Uterus (tissue), 4 donors: ENCODE results near the gene KLF15. TPM values are rescaled to one million over a fixed set of nuclear protein-coding genes. Genes with fewer than 3 reads are reported as not detected.

Experiments used
- DNase-seq, 2 donors: peaks; one replicate each; pipeline ENCODE4 v3.0.0-alpha.2; 2019 to 2020
- H3K27ac ChIP-seq, 2 donors: fragments of 200-600 bp; sonication (generic); 1 replicate in 1 of 2; 2 replicates in 1 of 2; pipeline ENCODE4 v1.5.1; 2016 to 2018
- H3K27me3 ChIP-seq, 2 donors: fragments of 200-600 bp; sonication (generic); one replicate each; pipeline ENCODE4 v1.5.1; 2018 to 2019; ENCODE audit warnings: control low read depth in 1 of 2
- H3K36me3 ChIP-seq, 2 donors: fragments of 200-600 bp; sonication (generic); one replicate each; pipeline ENCODE4 v1.5.1; 2019; ENCODE audit warnings: control low read depth in 1 of 2
- H3K4me1 ChIP-seq, 2 donors: fragments of 200-600 bp; sonication (generic); one replicate each; pipeline ENCODE4 v1.5.1; 2018 to 2019; ENCODE audit warnings: control low read depth in 1 of 2
- H3K4me3 ChIP-seq, 2 donors: fragments of 200-600 bp; sonication (generic); 1 replicate in 1 of 2; 2 replicates in 1 of 2; pipeline ENCODE4 v1.5.1; 2018 to 2019; ENCODE audit warnings: mild to moderate bottlenecking in 1 of 2
- H3K9me3 ChIP-seq, 2 donors: fragments of 200-600 bp; sonication (generic); one replicate each; pipeline ENCODE4 v1.5.1; 2019; ENCODE audit warnings: control low read depth in 1 of 2
- POLR2A ChIP-seq, 2 donors: fragments of 450-650 bp; IDR thresholded peaks; one replicate each; pipeline ENCODE4 v1.6.1; 2016; ENCODE audit warnings: antibody characterized with exemption in 2 of 2, mild to moderate bottlenecking in 1 of 2, moderate library complexity in 1 of 2
- intact Hi-C: fragments of 100-400 bp; cut with DNase I; formaldehyde crosslinking; loops from one replicate; pipeline ENCODE4 v1.15.1; 2023; ENCODE audit warnings: low total_unique reads
- total RNA-seq, 4 donors: library from RNA; depleted of rRNA in 3 of 4; stranded (reverse); fragments of >200 nt in 3 of 4; gene quantifications; one replicate each; pipeline versions ENCODE4 v1.1.0 to v1.2.4, GENCODE V29; 2014 to 2023
- TF ChIP-seq, protein P1 (sequence below), 4 experiments: fragments of 200-600 bp in 2 of 4; fragments of 450-650 bp in 2 of 4; sonication (generic) in 2 of 4; IDR thresholded peaks; one replicate each; pipeline ENCODE4 v1.5.1; 2016 to 2019; ENCODE audit warnings: antibody characterized with exemption in 4 of 4, mild to moderate bottlenecking in 2 of 4, moderate library complexity in 1 of 4
- donor health status: DM: yes; HTN: yes; CAD: no.

The KLF15 gene
- total RNA-seq, 4 donors from 2014 or later = 1.9 to 23.4 (median 18.2) TPM

DNA sequence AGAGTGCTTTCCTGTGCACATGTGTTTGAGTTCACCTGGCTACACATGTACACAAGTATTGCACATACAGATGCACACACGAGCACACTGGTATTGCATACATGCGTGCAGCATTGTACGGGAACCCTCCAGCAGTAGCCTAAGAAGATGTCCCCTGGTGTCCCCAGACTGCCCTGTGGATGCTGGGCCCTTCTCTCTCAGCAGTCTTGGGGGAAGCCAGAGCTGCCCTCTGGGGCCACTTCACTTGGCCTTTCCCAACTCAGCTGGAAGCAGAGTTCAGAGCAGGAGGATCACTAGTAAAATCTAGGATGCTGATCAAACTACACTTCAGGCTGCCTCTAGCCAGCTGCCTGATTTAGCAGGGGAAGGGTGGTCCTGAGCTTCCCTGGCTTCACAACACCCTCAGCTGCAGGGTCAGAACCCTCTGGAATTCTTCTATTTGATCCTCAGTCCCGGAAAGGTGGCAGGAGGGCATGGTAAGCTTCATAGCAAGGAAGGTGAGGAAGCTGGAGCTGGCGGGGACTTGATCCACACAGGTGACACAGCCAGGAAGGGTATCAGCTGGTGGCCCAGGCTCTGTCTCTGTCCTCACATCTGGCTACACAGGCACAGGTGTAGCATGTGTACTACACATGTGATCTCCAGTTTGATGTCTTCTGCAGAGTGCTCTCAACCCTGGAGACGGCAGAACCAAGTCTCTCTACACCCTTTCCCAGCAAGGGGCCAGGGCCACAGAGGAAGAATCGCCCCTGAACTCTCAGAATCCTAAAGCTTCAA, 36.5 kb downstream of the KLF15 start:
- DNase-seq = no peak
- no peaks in the 10 kb centered on the region for H3K4me1 ChIP-seq
- intact Hi-C loops = no loop called here
- TF ChIP-seq, protein P1, sequence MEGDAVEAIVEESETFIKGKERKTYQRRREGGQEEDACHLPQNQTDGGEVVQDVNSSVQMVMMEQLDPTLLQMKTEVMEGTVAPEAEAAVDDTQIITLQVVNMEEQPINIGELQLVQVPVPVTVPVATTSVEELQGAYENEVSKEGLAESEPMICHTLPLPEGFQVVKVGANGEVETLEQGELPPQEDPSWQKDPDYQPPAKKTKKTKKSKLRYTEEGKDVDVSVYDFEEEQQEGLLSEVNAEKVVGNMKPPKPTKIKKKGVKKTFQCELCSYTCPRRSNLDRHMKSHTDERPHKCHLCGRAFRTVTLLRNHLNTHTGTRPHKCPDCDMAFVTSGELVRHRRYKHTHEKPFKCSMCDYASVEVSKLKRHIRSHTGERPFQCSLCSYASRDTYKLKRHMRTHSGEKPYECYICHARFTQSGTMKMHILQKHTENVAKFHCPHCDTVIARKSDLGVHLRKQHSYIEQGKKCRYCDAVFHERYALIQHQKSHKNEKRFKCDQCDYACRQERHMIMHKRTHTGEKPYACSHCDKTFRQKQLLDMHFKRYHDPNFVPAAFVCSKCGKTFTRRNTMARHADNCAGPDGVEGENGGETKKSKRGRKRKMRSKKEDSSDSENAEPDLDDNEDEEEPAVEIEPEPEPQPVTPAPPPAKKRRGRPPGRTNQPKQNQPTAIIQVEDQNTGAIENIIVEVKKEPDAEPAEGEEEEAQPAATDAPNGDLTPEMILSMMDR (IDR thresholded peaks at IDR 0.05) = no peak
- TF ChIP-seq POLR2A (IDR thresholded peaks at IDR 0.05) = no peak
- H3K36me3 ChIP-seq = no peaks in the 10 kb centered on the region
- no peaks in the 10 kb centered on the region for H3K9me3 ChIP-seq
- H3K4me3 ChIP-seq = no peak overlapping the region
- no peaks in the 10 kb centered on the region for H3K27me3 ChIP-seq
- H3K27ac ChIP-seq = no peak overlapping the region

DNA sequence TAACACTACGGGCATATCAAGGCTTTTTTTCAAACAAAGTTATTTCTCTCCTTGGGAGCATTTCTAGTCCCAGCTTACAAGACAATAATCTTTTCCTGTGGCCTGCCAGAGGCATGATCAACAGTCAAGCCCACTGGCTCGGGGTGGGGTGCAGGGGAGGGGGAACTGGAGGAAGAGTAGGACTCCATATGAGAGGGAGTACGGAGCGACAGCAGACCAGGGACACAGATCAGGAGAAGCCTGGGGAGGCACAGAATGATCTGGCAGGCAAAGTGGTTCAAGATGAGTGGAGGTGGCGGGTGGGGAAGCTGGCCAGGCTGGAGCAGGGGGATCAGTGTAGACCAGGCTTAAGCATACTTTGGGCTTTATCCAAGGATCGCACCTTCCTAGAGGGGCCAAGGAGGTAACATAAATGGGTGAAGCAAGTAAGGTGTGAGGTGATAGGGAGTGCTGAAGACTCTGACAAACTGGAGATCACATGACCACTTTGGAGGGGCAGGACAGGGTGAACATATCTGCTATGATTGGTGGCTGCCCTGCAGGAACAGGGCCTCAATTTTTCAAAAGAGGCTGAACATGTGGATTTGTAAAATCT, 37.4 kb downstream of the KLF15 start:
- Histone ChIP-seq H3K27me3 (no peaks in the 10 kb centered on the region), H3K27ac (no peak overlapping the region), H3K9me3 (no peaks in the 10 kb centered on the region), H3K36me3 (no peaks in the 10 kb centered on the region), H3K4me3 (no peak overlapping the region), H3K4me1 (no peaks in the 10 kb centered on the region)
- no peak for DNase-seq
- intact Hi-C loops = no loop called here
- TF ChIP-seq, protein P1 (IDR thresholded peaks at IDR 0.05) = no peak
- TF ChIP-seq POLR2A (IDR thresholded peaks at IDR 0.05) = no peak

DNA sequence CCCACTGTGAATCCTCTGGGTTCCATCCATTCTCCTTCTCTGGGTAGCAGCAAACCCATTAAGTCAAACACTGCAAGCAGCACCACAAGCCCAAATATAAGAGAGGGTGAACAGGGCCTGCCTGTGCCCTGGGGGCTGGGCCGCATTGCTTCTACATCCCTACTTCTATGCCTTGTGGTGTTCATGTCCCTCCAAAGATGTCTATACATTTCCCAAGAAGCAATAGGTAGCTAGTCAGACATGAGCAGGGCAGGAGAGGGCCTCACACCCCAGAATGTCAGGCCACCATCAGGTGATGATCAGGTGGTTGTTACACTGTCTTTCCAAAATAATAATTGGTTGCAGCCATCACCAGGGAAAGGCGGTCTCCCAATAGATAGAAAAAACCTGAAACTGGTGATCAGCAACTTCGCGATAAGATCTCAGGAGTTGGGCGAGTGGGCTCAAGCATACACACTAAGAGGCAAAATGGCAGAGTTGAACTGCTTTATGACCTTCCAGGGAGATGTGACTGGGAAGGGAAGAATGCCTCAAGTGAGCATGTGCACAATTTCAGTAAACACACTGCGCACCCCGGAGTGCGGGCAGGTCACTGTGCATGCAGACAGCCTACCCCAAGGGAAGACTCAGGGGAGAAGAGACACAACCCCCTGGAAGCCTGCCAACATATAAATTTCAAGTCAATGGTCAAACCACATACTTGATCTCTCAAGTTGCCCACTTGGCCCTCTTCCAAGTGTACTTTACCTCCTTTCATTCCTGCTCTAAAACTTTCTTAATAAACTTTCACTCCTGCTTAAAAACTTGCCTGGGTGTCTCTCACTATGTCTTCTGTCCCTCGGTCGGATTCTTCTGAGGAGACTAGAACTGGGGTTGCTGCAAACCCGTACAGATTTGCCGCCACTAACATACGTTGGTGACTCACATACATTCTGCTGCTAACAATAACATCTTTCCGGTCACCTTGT, 39.9 kb downstream of the KLF15 start:
- TF ChIP-seq, protein P1 (IDR thresholded peaks at IDR 0.05) = no peak
- TF ChIP-seq POLR2A (IDR thresholded peaks at IDR 0.05) = no peak
- Histone ChIP-seq H3K36me3 (no peaks in the 10 kb centered on the region), H3K9me3 (no peaks in the 10 kb centered on the region), H3K4me1 (no peaks in the 10 kb centered on the region), H3K4me3 (no peak overlapping the region), H3K27me3 (no peaks in the 10 kb centered on the region), H3K27ac (no peak overlapping the region)
- DNase-seq = no peak
- intact Hi-C loops = no loop called here

DNA sequence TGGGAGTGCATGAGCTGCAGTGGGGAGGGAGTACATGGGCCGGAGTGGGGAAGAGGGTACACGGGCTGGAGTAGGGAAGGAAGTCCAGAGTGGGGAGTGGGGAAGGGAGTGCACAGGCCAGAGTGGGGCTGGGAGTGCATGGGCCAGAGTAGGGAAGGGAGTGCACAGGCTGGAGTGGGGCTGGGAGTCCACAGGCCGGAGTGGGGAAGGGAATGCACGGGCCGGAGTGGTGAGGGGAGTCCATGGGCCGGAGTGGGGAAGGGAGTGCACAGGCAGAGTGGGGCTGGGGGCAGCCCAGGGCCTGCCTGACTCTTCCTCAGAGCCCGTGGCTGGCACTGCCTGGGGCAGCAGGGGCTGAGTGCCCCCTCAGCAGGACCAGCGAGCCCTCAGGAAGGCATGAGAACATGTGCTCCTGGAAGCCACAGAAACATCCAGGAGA, 40.7 kb downstream of the KLF15 start:
- intact Hi-C loops = no loop called here
- H3K27ac ChIP-seq = no peak overlapping the region
- no peaks in the 10 kb centered on the region for H3K27me3 ChIP-seq
- no peak overlapping the region for H3K4me3 ChIP-seq
- no peak for DNase-seq
- no peaks in the 10 kb centered on the region for H3K9me3 ChIP-seq
- TF ChIP-seq, protein P1 (IDR thresholded peaks at IDR 0.05) = no peak
- TF ChIP-seq POLR2A (IDR thresholded peaks at IDR 0.05) = no peak
- no peaks in the 10 kb centered on the region for H3K36me3 ChIP-seq
- H3K4me1 ChIP-seq = no peaks in the 10 kb centered on the region
